ENCODE measurements around the gene PPBP. TPM values are rescaled to one million over a fixed set of nuclear protein-coding genes. Genes with fewer than 3 reads are reported as not detected.

Gene PPBP
- total RNA-seq, 4 donors from 2014 or later, result 10.1 TPM; not detected in 3

DNA sequence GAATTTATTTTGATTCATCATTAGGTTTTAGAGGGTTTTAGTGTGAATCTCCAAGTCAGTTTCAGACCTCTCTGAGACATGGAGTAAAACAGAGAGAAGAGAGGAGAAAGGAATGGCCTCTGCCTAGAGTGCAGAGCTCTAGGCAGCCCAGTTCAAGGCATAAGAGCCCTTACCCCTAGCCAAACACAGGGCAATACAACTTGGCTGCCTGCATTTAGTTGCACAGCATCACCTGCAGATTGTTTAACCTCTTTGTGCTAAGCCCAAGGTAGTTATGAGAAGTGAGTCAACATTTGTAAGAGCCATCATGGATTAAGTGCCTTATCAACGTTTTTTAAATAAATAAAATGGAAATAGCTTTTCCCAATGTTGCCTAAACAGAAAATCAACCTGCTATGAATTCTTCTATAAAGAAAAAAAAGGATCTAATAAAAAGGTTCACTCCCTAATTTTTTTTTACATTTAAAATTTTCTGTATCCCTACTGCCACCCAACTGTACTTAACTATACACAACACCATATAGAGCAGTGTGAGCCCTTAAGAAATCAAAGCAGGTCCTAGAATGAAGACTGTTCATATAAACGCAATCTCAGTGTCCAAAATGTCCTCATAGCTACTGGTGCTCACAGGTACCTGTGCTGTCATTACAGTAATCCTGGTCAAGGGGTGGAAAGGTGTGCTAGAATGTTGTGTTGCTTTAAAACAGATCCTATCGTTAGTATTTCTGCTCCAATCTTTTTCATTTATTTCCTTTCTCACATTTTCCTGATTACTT lies 42.1 kb downstream of the PPBP start:
- Histone ChIP-seq H3K36me3 (no peaks in the 10 kb centered on the region), H3K9me3 (no peaks in the 10 kb centered on the region), H3K27ac (replicated peaks in 1 of 4) (no peak overlapping the region), H3K27me3 (peaks cover 0 to 46% (median 15%) of the 10 kb centered on the region in 4 donors), H3K4me3 (no peak overlapping the region), H3K4me1 (peaks cover 7 to 11% (median 10%) of the 10 kb centered on the region in 4 donors)
- intact Hi-C loops (cut with DNase I), result no loop called here
- no peak for DNase-seq (ENCODE audit: extremely low spot score)
- 77% methylated on average over 3 of the region's 3 CpGs for WGBS
- TF ChIP-seq POLR2AphosphoS5 (IDR thresholded peaks at IDR 0.05), result no peak
- no peak for TF ChIP-seq EP300 (IDR thresholded peaks at IDR 0.05)
- TF ChIP-seq, protein P1, sequence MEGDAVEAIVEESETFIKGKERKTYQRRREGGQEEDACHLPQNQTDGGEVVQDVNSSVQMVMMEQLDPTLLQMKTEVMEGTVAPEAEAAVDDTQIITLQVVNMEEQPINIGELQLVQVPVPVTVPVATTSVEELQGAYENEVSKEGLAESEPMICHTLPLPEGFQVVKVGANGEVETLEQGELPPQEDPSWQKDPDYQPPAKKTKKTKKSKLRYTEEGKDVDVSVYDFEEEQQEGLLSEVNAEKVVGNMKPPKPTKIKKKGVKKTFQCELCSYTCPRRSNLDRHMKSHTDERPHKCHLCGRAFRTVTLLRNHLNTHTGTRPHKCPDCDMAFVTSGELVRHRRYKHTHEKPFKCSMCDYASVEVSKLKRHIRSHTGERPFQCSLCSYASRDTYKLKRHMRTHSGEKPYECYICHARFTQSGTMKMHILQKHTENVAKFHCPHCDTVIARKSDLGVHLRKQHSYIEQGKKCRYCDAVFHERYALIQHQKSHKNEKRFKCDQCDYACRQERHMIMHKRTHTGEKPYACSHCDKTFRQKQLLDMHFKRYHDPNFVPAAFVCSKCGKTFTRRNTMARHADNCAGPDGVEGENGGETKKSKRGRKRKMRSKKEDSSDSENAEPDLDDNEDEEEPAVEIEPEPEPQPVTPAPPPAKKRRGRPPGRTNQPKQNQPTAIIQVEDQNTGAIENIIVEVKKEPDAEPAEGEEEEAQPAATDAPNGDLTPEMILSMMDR (IDR thresholded peaks at IDR 0.05), result no peak
- no peak for TF ChIP-seq POLR2A (IDR thresholded peaks at IDR 0.05; ENCODE audit: low read depth)

DNA sequence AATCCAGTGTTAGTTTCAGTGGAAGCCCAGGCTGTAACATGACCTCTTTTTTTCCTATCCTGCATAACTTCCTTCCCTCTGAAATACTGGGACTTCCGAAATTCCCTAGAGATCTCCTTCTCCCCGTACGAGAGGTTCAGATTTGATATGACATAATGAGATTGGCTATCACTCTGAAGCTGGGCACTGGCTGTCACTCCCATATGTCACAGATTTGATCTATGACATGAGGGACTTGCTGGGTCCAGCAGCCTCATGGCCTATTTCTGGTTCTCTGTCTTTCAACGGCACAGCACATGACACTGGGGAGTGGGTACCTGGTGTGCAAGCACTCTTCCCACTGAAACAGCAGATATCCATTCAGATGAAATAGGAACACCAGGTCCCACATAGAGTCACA lies 42.9 kb downstream of the PPBP start:
- H3K4me3 ChIP-seq, result no peak overlapping the region
- TF ChIP-seq POLR2A (IDR thresholded peaks at IDR 0.05; ENCODE audit: low read depth) (no peak), POLR2AphosphoS5 (IDR thresholded peaks at IDR 0.05) (no peak), EP300 (IDR thresholded peaks at IDR 0.05) (no peak)
- TF ChIP-seq, protein P1 (IDR thresholded peaks at IDR 0.05), result no peak
- H3K36me3 ChIP-seq, result no peaks in the 10 kb centered on the region
- peaks cover 7 to 11% (median 10%) of the 10 kb centered on the region in 4 donors for H3K4me1 ChIP-seq
- peaks cover 0 to 46% (median 15%) of the 10 kb centered on the region in 4 donors for H3K27me3 ChIP-seq
- 68% methylated on average over 4 of the region's 4 CpGs for WGBS
- no peak overlapping the region for H3K27ac ChIP-seq (replicated peaks in 1 of 4)
- no peaks in the 10 kb centered on the region for H3K9me3 ChIP-seq
- intact Hi-C loops (cut with DNase I), result no loop called here
- no peak for DNase-seq (ENCODE audit: extremely low spot score)

DNA sequence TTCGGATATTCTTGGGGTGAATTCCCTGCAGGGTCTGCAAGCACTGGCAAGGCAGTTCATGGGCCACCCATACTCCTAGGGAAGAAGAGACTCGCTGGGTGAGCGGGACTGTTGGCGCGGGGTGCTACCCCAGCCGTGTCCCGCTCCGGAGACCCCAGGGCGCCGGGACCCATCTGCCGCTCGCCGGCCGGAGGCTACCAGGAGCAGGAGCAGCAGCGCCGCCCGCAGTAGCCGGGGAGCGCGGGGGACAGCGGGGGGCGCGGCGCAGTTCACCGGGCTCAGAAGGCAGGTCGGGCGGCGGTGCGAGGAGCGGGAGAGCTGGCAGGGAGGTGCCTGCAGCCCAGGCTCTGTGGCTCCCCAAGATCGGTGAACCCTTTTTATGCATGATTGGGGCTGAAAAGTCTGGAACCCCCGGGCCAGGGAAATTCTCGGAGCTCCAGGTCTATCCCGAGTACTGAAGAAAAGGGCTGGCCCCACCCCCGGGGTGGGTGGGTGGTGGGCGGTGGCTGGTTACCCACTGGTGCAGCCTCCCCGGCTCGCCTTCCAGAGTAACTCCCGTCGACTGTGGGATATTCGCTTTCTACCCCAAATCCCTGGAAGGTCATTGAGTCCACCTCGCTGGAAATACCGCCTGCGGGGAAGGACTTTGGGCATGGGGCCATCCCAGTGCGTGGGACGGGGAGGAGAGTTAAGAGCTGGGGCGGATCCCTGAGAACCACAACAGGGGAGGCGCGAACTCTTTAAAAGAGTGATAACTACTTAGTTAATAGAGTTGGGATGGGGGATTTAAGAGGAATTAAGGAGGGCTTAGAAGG lies 43.7 kb downstream of the PPBP start:
- Histone ChIP-seq H3K4me1 (peaks cover 7 to 11% (median 10%) of the 10 kb centered on the region in 4 donors), H3K9me3 (no peaks in the 10 kb centered on the region), H3K4me3 (peak overlapping the region; percentile 31 to 54 (median 38)), H3K27me3 (peaks cover 0 to 46% (median 15%) of the 10 kb centered on the region in 4 donors), H3K27ac (replicated peaks in 1 of 4) (no peak overlapping the region), H3K36me3 (no peaks in the 10 kb centered on the region)
- DNase-seq (ENCODE audit: extremely low spot score), result no peak
- WGBS, result 7% methylated on average over 31 of the region's 49 CpGs
- intact Hi-C loops (cut with DNase I), result no loop called here
- no peak for TF ChIP-seq EP300 (IDR thresholded peaks at IDR 0.05)
- no peak for TF ChIP-seq POLR2AphosphoS5 (IDR thresholded peaks at IDR 0.05)
- no peak for TF ChIP-seq POLR2A (IDR thresholded peaks at IDR 0.05; ENCODE audit: low read depth)
- TF ChIP-seq, protein P1 (IDR thresholded peaks at IDR 0.05), result no peak

- Histone ChIP-seq H3K4me1 (peaks cover 7 to 11% (median 10%) of the 10 kb centered on the region in 4 donors), H3K27me3 (peaks cover 0 to 46% (median 15%) of the 10 kb centered on the region in 4 donors), H3K27ac (replicated peaks in 1 of 4) (no peak overlapping the region), H3K36me3 (no peaks in the 10 kb centered on the region), H3K4me3 (peak overlapping the region in 1 of 4 donors; percentile 36), H3K9me3 (no peaks in the 10 kb centered on the region)
- DNase-seq (ENCODE audit: extremely low spot score), result no peak
- TF ChIP-seq POLR2AphosphoS5 (IDR thresholded peaks at IDR 0.05), result no peak
- no peak for TF ChIP-seq EP300 (IDR thresholded peaks at IDR 0.05)
- TF ChIP-seq, protein P1 (IDR thresholded peaks at IDR 0.05), result no peak
- no peak for TF ChIP-seq POLR2A (IDR thresholded peaks at IDR 0.05; ENCODE audit: low read depth)
- intact Hi-C loops (cut with DNase I), result no loop called here
These were observed 44.4 kb downstream of the PPBP start for GRCh38 chr4:73943555-73943954.
